Measurements from ENCODE around the gene CRACR2A.

CRACR2A gene

GRCh38 chr12:3598896-3599860 lies 153.7 kb downstream of the CRACR2A start:
- no peak for TF ChIP-seq CTCF (IDR thresholded peaks at IDR 0.05)
- peaks cover 16% of the 10 kb centered on the region for H3K27me3 ChIP-seq

GRCh38 chr12:3597526-3598210 lies 155.2 kb downstream of the CRACR2A start:
- Histone ChIP-seq H3K36me3 (no peaks in the 10 kb centered on the region), H3K27me3 (peaks cover 15% of the 10 kb centered on the region), H3K9me3 (no peaks in the 10 kb centered on the region), H3K27ac (no peak overlapping the region), H3K4me1 (ENCODE audit: control insufficient read depth in 1 of 2, insufficient read depth in 1 of 2, low read depth in 1 of 2, low read length in 1 of 2) (no peaks in the 10 kb centered on the region), H3K4me3 (ENCODE audit: low read depth in 1 of 2, low read length in 1 of 2) (no peak overlapping the region)
- TF ChIP-seq CTCF (IDR thresholded peaks at IDR 0.05): no peak

More at GRCh38 chr12:3598896-3599860, 153.7 kb downstream of the CRACR2A start:
- Histone ChIP-seq H3K9me3 (no peaks in the 10 kb centered on the region), H3K4me3 (ENCODE audit: low read depth in 1 of 2, low read length in 1 of 2) (no peak overlapping the region), H3K27ac (no peak overlapping the region), H3K36me3 (no peaks in the 10 kb centered on the region), H3K4me1 (ENCODE audit: control insufficient read depth in 1 of 2, insufficient read depth in 1 of 2, low read depth in 1 of 2, low read length in 1 of 2) (no peaks in the 10 kb centered on the region)

GRCh38 chr12:3596703-3597415 lies 156.1 kb downstream of the CRACR2A start:
- Histone ChIP-seq H3K4me1 (ENCODE audit: control insufficient read depth in 1 of 2, insufficient read depth in 1 of 2, low read depth in 1 of 2, low read length in 1 of 2) (no peaks in the 10 kb centered on the region), H3K4me3 (ENCODE audit: low read depth in 1 of 2, low read length in 1 of 2) (no peak overlapping the region), H3K36me3 (no peaks in the 10 kb centered on the region), H3K9me3 (no peaks in the 10 kb centered on the region), H3K27ac (no peak overlapping the region), H3K27me3 (peaks cover 9% of the 10 kb centered on the region)
- TF ChIP-seq CTCF (IDR thresholded peaks at IDR 0.05): no peak

- TF ChIP-seq CTCF (IDR thresholded peaks at IDR 0.05): no peak
Measured at GRCh38 chr12:3595721-3596120, 157.2 kb downstream of the CRACR2A start.

GRCh38 chr12:3594966-3595365 lies 157.9 kb downstream of the CRACR2A start:
- no peak for TF ChIP-seq CTCF (IDR thresholded peaks at IDR 0.05)
- H3K4me1 ChIP-seq (ENCODE audit: control insufficient read depth in 1 of 2, insufficient read depth in 1 of 2, low read depth in 1 of 2, low read length in 1 of 2): no peaks in the 10 kb centered on the region
- H3K27me3 ChIP-seq: peaks cover 16% of the 10 kb centered on the region
- H3K27ac ChIP-seq: no peak overlapping the region
- no peak overlapping the region for H3K4me3 ChIP-seq (ENCODE audit: low read depth in 1 of 2, low read length in 1 of 2)
- no peaks in the 10 kb centered on the region for H3K36me3 ChIP-seq
- no peaks in the 10 kb centered on the region for H3K9me3 ChIP-seq

More at GRCh38 chr12:3595721-3596120, 157.2 kb downstream of the CRACR2A start:
- Histone ChIP-seq H3K27ac (no peak overlapping the region), H3K36me3 (no peaks in the 10 kb centered on the region), H3K4me1 (ENCODE audit: control insufficient read depth in 1 of 2, insufficient read depth in 1 of 2, low read depth in 1 of 2, low read length in 1 of 2) (no peaks in the 10 kb centered on the region), H3K9me3 (no peaks in the 10 kb centered on the region), H3K4me3 (ENCODE audit: low read depth in 1 of 2, low read length in 1 of 2) (no peak overlapping the region), H3K27me3 (peaks cover 9% of the 10 kb centered on the region)
